Suppressor macrophage treated with lipopolysaccharide for 4 hours (primary cell): Measurements from ENCODE around the gene NFIA.

Experiments used
- DNase-seq: peaks from one replicate; pipeline ENCODE4 v3.0.0-alpha.2; 2020

Gene NFIA

GRCh38 chr1:61343734-61344420, 261.5 kb downstream of the NFIA start:
- no peak for DNase-seq

GRCh38 chr1:61344696-61345095, 262.3 kb downstream of the NFIA start:
- no peak for DNase-seq

GRCh38 chr1:61348025-61348665, 265.8 kb downstream of the NFIA start:
- no peak for DNase-seq

GRCh38 chr1:61352845-61353435, 270.6 kb downstream of the NFIA start:
- no peak for DNase-seq

- DNase-seq = no peak
These were observed 271.5 kb downstream of the NFIA start for GRCh38 chr1:61353797-61354406.

- DNase-seq = no peak
These were observed 273.7 kb downstream of the NFIA start for GRCh38 chr1:61356016-61356415.

- no peak for DNase-seq
These were observed 274.6 kb downstream of the NFIA start for GRCh38 chr1:61356995-61357394.

- no peak for DNase-seq
These were observed 275.2 kb downstream of the NFIA start for GRCh38 chr1:61357539-61357938.

GRCh38 chr1:61358770-61359455, 276.6 kb downstream of the NFIA start:
- DNase-seq = no peak

GRCh38 chr1:61361931-61362330, 279.6 kb downstream of the NFIA start:
- no peak for DNase-seq

- no peak for DNase-seq
These were observed 280.0 kb downstream of the NFIA start for GRCh38 chr1:61362351-61362750.

- no peak for DNase-seq
These were observed 286.0 kb downstream of the NFIA start for GRCh38 chr1:61368366-61368765.

GRCh38 chr1:61368876-61369275, 286.5 kb downstream of the NFIA start:
- no peak for DNase-seq

GRCh38 chr1:61370177-61370912, 288.0 kb downstream of the NFIA start:
- no peak for DNase-seq

- DNase-seq = no peak
These were observed 288.5 kb downstream of the NFIA start for GRCh38 chr1:61370913-61371279.

GRCh38 chr1:61372944-61373343, 290.6 kb downstream of the NFIA start:
- no peak for DNase-seq

- no peak for DNase-seq
These were observed 291.8 kb downstream of the NFIA start for GRCh38 chr1:61374156-61374555.

GRCh38 chr1:61375082-61375880, 292.9 kb downstream of the NFIA start:
- DNase-seq = no peak

- no peak for DNase-seq
These were observed 293.8 kb downstream of the NFIA start for GRCh38 chr1:61376151-61376550.

GRCh38 chr1:61377242-61377958, 295.0 kb downstream of the NFIA start:
- DNase-seq = no peak
